RWPE1 (cell line): ENCODE data around the gene TNFRSF1A.

Source experiments
- CTCF ChIA-PET: fragments of 350-600 bp; sonication (Branson Sonifier 250); formaldehyde crosslinking; extraction: SDS; loops from one replicate; lab custom pipeline; 2021; lab: Yijun Ruan, JAX
- POLR2A ChIA-PET: fragments of 400-600 bp; formaldehyde crosslinking; extraction: SDS; loops from one replicate; lab custom pipeline; 2020; ENCODE audit warnings: antibody characterized with exemption; ENCODE audit not compliant: low non-redundant PET; lab: Yijun Ruan, JAX
- DNase-seq: peaks from one replicate; pipeline ENCODE4 v3.0.0; 2012; ENCODE audit warnings: low spot score
- H3K27ac ChIP-seq: fragments of 450-650 bp; 2 replicates; pipeline ENCODE4 v1.5.1; 2017
- CTCF ChIP-seq: fragments of 450-650 bp; conservative IDR thresholded peaks from 2 replicates; pipeline ENCODE4 v1.5.1; 2017; ENCODE audit warnings: low read depth, mild to moderate bottlenecking

TNFRSF1A gene

DNA sequence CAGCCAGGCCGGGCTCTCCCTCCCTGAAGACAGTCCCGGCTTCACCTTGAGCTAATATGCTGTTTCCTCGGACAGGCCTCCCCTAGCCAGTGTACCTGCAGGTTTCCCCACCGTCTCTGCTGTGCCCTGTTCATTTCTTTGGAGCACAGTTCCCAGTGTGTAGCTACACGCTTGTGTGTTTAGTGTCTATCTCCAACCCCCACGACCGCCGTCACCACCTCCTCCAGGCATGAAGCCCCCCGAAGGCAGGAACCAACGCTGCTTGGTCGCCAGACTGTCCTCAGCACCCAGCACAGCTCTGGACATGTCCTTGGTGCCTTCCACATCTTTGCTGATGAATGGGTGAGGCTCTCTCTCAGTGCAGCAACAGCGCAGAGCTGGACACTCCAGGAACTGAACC, 57.6 kb downstream of the TNFRSF1A start:
- H3K27ac ChIP-seq: peak overlapping the region; percentile 29; the same call in 1 of the 2 replicates
- TF ChIP-seq CTCF: no peak
- CTCF ChIA-PET: interaction anchor here (0.5 to 4.2 kb wide), 18 partner anchors 11 to 1576 kb away, joined by 3 to 15 read pairs (median 4); partner anchors contain the start of gene CD9
- no peak for DNase-seq
- POLR2A ChIA-PET: no interaction called here

- ChIA-PET POLR2A (no interaction called here), CTCF (interaction anchor here (0.9 to 4.2 kb wide), 3 partner anchors 64 to 294 kb away, joined by 3 to 15 read pairs (median 11); no protein-coding TSS in a partner anchor)
- no peak for TF ChIP-seq CTCF
Observed at GRCh38 chr12:6282453-6282840, 59.4 kb downstream of the TNFRSF1A start.

DNA sequence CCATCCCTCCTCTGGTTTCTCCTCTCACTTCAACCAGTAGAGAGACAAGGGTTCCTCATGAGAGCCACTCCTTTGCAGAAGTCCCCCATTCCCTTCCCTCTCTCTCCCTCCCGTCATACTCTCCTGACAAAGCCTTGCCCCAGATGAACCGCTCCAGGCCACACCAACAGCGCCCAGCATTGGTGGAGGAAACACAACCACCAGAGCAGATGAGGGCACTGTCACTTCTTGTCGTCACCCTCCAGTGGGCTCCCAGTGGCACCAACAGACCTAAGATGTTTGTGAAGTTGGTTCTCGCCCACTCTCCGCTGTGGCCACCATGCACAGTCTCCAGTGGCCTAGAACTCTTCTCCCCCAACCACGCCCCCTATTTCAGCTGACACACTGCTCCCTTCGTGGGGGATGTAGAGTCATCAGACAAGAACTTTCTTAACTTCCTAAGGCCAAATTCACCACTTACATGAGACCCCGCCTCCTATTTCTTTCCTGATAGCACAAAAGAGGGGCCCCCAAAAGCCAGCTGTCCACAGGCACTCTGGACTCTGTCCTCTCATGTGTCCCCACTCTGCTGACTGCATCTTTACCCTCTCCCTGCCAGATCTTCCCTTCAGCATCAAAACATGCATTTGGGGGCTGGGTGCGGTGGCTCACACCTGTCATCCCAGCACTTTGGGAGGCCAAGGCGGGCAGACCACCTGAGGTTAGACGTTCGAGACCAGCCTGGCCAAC, 60.6 kb downstream of the TNFRSF1A start:
- DNase-seq: no peak
- POLR2A ChIA-PET: no interaction called here
- H3K27ac ChIP-seq: peak overlapping the region; percentile 87
- no peak for TF ChIP-seq CTCF
- CTCF ChIA-PET: interaction anchor here (4.2 kb wide), 1 partner anchor 86 kb away, joined by 15 read pairs; no protein-coding TSS in a partner anchor

More at GRCh38 chr12:6282453-6282840, 59.4 kb downstream of the TNFRSF1A start:
- no peak overlapping the region for H3K27ac ChIP-seq
- no peak for DNase-seq

GRCh38 chr12:6280672-6281071, 61.2 kb downstream of the TNFRSF1A start:
- POLR2A ChIA-PET: interaction anchor here (0.5 to 2.1 kb wide), 3 partner anchors 79 to 190 kb away, joined by 3 to 11 read pairs (median 3); no protein-coding TSS in a partner anchor

DNA sequence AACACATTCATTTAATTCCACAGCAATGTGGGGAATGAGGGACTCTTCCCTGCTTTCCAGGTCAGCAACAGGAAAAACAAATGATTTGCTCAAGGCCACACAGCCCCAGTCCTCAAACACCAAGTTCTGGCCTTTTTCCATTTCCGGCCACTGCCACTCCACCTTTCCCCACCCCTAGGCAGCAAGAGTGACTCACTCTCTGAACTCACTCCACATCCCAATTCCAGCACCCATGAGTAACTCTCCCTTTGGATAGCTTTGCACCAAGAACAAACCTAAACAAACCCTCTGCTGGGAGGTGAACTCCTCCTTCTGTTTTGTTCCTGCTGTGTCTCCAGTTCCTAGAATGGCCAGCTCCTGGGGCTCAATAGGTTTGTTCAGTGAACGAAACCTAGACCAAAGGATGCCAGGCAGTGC, 61.8 kb downstream of the TNFRSF1A start:
- ChIA-PET CTCF (interaction anchor here (0.6 to 3.4 kb wide), 8 partner anchors 33 to 292 kb away, joined by 3 to 28 read pairs (median 4); partner anchors contain the start of gene CD9), POLR2A (interaction anchor here (0.5 to 2.1 kb wide), 3 partner anchors 79 to 191 kb away, joined by 3 to 11 read pairs (median 3); no protein-coding TSS in a partner anchor)
- peak overlapping the region; percentile 87 for H3K27ac ChIP-seq
- no peak for TF ChIP-seq CTCF
- DNase-seq: peak; percentile 88

More at GRCh38 chr12:6280672-6281071, 61.2 kb downstream of the TNFRSF1A start:
- no peak for DNase-seq
- TF ChIP-seq CTCF: no peak
- CTCF ChIA-PET: interaction anchor here (0.9 to 4.2 kb wide), 4 partner anchors 32 to 85 kb away, joined by 3 to 28 read pairs (median 12); partner anchors contain the start of gene CD9
- peak overlapping the region; percentile 87 for H3K27ac ChIP-seq

GRCh38 chr12:6279631-6280030, 62.2 kb downstream of the TNFRSF1A start:
- no peak for TF ChIP-seq CTCF
- POLR2A ChIA-PET: interaction anchor here (1.2 to 2.1 kb wide), 2 partner anchors 78 to 91 kb away, joined by 3 to 11 read pairs; no protein-coding TSS in a partner anchor
- peak overlapping the region; percentile 87 for H3K27ac ChIP-seq
- CTCF ChIA-PET: interaction anchor here (0.6 to 3.4 kb wide), 13 partner anchors 33 to 291 kb away, joined by 3 to 28 read pairs (median 4); partner anchors contain the start of gene CD9
- no peak for DNase-seq
